SU-DHL-6 (cell line): Measurements from ENCODE around the gene MYH11.

ENCODE experiments used
- H2AFZ ChIP-seq: fragments of 200-600 bp; sonication (generic); 2 replicates; pipeline ENCODE4 v1.6.1; 2014; ENCODE audit warnings: low read depth, mild to moderate bottlenecking, moderate library complexity, mixed read lengths, antibody characterized with exemption, low read length; ENCODE audit not compliant: severe bottlenecking
- H3F3A ChIP-seq: fragments of 200-600 bp; shearing (Covaris generic); 2 replicates; pipeline ENCODE4 v1.6.0; 2016; ENCODE audit warnings: antibody characterized with exemption, mild to moderate bottlenecking; ENCODE audit not compliant: insufficient read depth
- H3K27ac ChIP-seq: fragments of 200-600 bp; sonication (generic); 2 replicates; pipeline ENCODE4 v1.5.1; 2016; ENCODE audit warnings: low read depth, mild to moderate bottlenecking, low read length, moderate library complexity, mixed read lengths
- H3K27me3 ChIP-seq: fragments of 200-600 bp; sonication (generic), shearing (Covaris generic); 2 replicates; pipeline ENCODE4 v1.6.0; 2014; ENCODE audit warnings: mild to moderate bottlenecking, low read length
- H3K36me3 ChIP-seq: fragments of 200-600 bp; sonication (generic); 2 replicates; pipeline ENCODE4 v1.6.1; 2014; ENCODE audit warnings: mild to moderate bottlenecking, low read length, mixed read lengths
- H3K4me2 ChIP-seq: fragments of 300-600, 200-600 bp; shearing (Covaris generic), sonication (generic); 2 replicates; pipeline ENCODE4 v1.6.0; 2014; ENCODE audit warnings: low read length, low read depth, mild to moderate bottlenecking; ENCODE audit not compliant: poor library complexity, severe bottlenecking
- H3K4me3 ChIP-seq: fragments of 200-600 bp; sonication (generic); 2 replicates; pipeline ENCODE4 v1.5.1; 2014; ENCODE audit warnings: antibody characterized with exemption, low read length, mild to moderate bottlenecking, mixed read lengths; ENCODE audit not compliant: insufficient read depth, poor library complexity, severe bottlenecking
- H3K79me2 ChIP-seq: fragments of 200-600 bp; sonication (generic); 2 replicates; pipeline ENCODE4 v1.6.1; 2014; ENCODE audit warnings: mild to moderate bottlenecking, low read length, moderate library complexity; ENCODE audit not compliant: insufficient read depth
- H3K9ac ChIP-seq: fragments of 200-600 bp; sonication (generic); 2 replicates; pipeline ENCODE4 v1.7.0; 2014; ENCODE audit warnings: mild to moderate bottlenecking, low read length
- H3K9me2 ChIP-seq: fragments of 200-600 bp; sonication (generic); replicated peaks from 2 replicates; pipeline ENCODE4 v1.6.1; 2014; ENCODE audit warnings: low read length; ENCODE audit not compliant: insufficient read depth
- H3K9me3 ChIP-seq: fragments of 200-600 bp; sonication (generic); 2 replicates; pipeline ENCODE4 v1.6.1; 2014; ENCODE audit warnings: low read length, mixed read lengths; ENCODE audit not compliant: insufficient read depth
- H4K20me1 ChIP-seq: fragments of 200-600 bp; sonication (generic); 2 replicates; pipeline ENCODE4 v1.6.1; 2014; ENCODE audit warnings: low read depth, mild to moderate bottlenecking, antibody characterized with exemption, low read length, moderate library complexity, mixed read lengths
- CTCF ChIP-seq: fragments of 200-600 bp; sonication (generic); IDR thresholded peaks from one replicate; pipeline ENCODE4 v1.5.1; 2017; ENCODE audit warnings: antibody characterized with exemption, mild to moderate bottlenecking, low read length, moderate library complexity; ENCODE audit not compliant: insufficient read depth, poor library complexity, severe bottlenecking
- EZH2phosphoT487 ChIP-seq: fragments of 200-600 bp; sonication (generic), shearing (Covaris generic); conservative IDR thresholded peaks from 2 replicates; pipeline ENCODE4 v1.6.1; 2018; ENCODE audit warnings: mild to moderate bottlenecking, antibody characterized with exemption, low read length, moderate library complexity, mixed read lengths

MYH11 gene

GRCh38 chr16:15708997-15709396 lies 147.8 kb downstream of the MYH11 start:
- no peak for TF ChIP-seq CTCF
- TF ChIP-seq EZH2phosphoT487: no peak
- no peaks in the 10 kb centered on the region for H3K36me3 ChIP-seq

DNA sequence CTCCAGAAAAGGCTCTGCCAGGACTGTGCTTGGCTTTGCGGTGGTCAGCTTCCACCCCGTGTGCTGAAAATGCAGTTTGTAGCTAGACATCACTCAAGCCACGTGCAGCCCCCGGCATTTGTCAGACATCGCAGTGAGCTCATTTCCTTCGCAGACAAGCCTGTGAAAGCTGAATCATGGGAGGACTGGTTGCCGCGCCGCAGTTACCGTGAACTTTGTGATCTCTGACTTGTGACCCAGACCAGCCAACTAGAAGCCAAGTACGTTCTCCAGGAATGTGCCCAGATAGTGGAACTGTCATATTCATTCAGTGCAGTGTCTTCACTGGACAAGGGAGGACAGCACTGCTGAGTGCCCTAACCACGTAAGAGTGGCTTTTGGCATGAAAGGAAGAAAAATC lies 148.7 kb downstream of the MYH11 start:
- Histone ChIP-seq H3K4me2 (no peak overlapping the region), H4K20me1 (no peaks in the 10 kb centered on the region), H3K9me2 (no peaks in the 10 kb centered on the region), H3K9me3 (no peaks in the 10 kb centered on the region), H3K27ac (no peak overlapping the region), H3F3A (peaks cover 6% of the 10 kb centered on the region; the same call in 1 of the 2 replicates), H2AFZ (no peak overlapping the region), H3K9ac (no peak overlapping the region), H3K36me3 (no peaks in the 10 kb centered on the region), H3K27me3 (no peaks in the 10 kb centered on the region), H3K79me2 (no peaks in the 10 kb centered on the region), H3K4me3 (no peak overlapping the region)
- TF ChIP-seq CTCF (no peak), EZH2phosphoT487 (no peak)

More at GRCh38 chr16:15708997-15709396, 147.8 kb downstream of the MYH11 start:
- no peak overlapping the region for H3K9ac ChIP-seq
- H3K27ac ChIP-seq: no peak overlapping the region
- H3K9me2 ChIP-seq: no peaks in the 10 kb centered on the region
- H2AFZ ChIP-seq: no peak overlapping the region
- H3K4me3 ChIP-seq: no peak overlapping the region
- no peaks in the 10 kb centered on the region for H3K27me3 ChIP-seq
- no peaks in the 10 kb centered on the region for H3K9me3 ChIP-seq
- H3F3A ChIP-seq: peaks cover 3% of the 10 kb centered on the region; the same call in 1 of the 2 replicates
- H4K20me1 ChIP-seq: no peaks in the 10 kb centered on the region
- no peak overlapping the region for H3K4me2 ChIP-seq
- no peaks in the 10 kb centered on the region for H3K79me2 ChIP-seq

GRCh38 chr16:15707332-15707731 lies 149.5 kb downstream of the MYH11 start:
- Histone ChIP-seq H3F3A (peaks cover 6% of the 10 kb centered on the region; the same call in 1 of the 2 replicates), H3K9ac (no peak overlapping the region), H3K79me2 (no peaks in the 10 kb centered on the region), H3K4me2 (no peak overlapping the region), H2AFZ (no peak overlapping the region), H3K36me3 (no peaks in the 10 kb centered on the region), H3K9me3 (no peaks in the 10 kb centered on the region), H3K9me2 (no peaks in the 10 kb centered on the region), H4K20me1 (no peaks in the 10 kb centered on the region), H3K4me3 (no peak overlapping the region), H3K27me3 (no peaks in the 10 kb centered on the region), H3K27ac (no peak overlapping the region)
- TF ChIP-seq EZH2phosphoT487 (no peak), CTCF (no peak)
